ENCODE measurements around the gene TPMT. TPM values are rescaled to one million over a fixed set of nuclear protein-coding genes. Genes with fewer than 3 reads are reported as not detected.

Gene TPMT
- total RNA-seq, 1 donor from 2014 or later = 11.0 TPM

DNA sequence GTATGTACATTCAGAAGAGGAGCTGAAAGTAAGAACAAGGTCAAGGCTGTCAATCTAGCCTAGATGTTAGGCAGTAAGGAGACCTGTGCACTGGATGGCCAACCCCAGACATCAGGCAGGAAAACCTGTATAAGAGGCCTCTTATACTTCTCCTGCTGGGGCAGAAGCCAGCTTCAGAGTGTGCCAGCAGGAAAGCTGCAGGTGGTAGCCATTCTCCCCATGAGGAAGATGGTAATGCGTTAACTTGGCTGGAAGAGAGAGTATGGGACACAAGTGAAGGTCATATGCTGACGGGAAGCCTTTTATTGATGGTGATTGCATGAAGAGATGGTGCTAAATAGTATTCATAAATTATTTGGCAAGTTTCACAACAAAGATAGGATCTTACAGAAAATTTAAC, 53.0 kb downstream of the TPMT start:
- Histone ChIP-seq H3K9me3 (no peaks in the 10 kb centered on the region), H3K27ac (no peak overlapping the region), H3K36me3 (no peaks in the 10 kb centered on the region), H3K27me3 (no peaks in the 10 kb centered on the region), H3K4me3 (no peak overlapping the region), H3K4me1 (no peaks in the 10 kb centered on the region)
- no peak for DNase-seq (ENCODE audit: extremely low spot score in 2 of 2)
- intact Hi-C loops (cut with DNase I) = no loop called here
- TF ChIP-seq, protein P1, sequence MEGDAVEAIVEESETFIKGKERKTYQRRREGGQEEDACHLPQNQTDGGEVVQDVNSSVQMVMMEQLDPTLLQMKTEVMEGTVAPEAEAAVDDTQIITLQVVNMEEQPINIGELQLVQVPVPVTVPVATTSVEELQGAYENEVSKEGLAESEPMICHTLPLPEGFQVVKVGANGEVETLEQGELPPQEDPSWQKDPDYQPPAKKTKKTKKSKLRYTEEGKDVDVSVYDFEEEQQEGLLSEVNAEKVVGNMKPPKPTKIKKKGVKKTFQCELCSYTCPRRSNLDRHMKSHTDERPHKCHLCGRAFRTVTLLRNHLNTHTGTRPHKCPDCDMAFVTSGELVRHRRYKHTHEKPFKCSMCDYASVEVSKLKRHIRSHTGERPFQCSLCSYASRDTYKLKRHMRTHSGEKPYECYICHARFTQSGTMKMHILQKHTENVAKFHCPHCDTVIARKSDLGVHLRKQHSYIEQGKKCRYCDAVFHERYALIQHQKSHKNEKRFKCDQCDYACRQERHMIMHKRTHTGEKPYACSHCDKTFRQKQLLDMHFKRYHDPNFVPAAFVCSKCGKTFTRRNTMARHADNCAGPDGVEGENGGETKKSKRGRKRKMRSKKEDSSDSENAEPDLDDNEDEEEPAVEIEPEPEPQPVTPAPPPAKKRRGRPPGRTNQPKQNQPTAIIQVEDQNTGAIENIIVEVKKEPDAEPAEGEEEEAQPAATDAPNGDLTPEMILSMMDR (IDR thresholded peaks at IDR 0.05) = no peak
- TF ChIP-seq POLR2AphosphoS5 (IDR thresholded peaks at IDR 0.05; ENCODE audit: insufficient read depth in 1 of 2, low read depth in 1 of 2) = no peak
- TF ChIP-seq POLR2A (IDR thresholded peaks at IDR 0.05) = no peak

DNA sequence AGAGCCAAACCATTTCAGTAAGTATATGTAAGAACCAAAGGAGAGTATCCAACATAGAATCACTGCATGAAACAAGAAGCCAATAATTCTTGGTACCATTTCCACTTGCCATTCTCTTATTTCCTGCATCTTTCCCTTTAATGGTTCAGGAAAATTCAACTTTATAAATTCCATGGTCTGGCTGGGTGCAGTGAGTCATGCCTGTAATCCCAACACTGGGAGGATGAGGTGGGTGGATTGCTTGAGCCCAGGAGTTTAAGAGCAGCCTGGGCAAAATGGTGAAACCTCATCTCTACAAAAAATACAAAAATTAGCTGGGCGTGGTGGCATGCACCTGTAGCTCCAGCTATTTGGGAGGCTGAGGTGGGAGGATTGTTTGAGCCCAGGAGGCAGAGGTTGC, 53.6 kb downstream of the TPMT start:
- Histone ChIP-seq H3K4me3 (no peak overlapping the region), H3K4me1 (no peaks in the 10 kb centered on the region), H3K36me3 (no peaks in the 10 kb centered on the region), H3K27me3 (no peaks in the 10 kb centered on the region), H3K9me3 (no peaks in the 10 kb centered on the region), H3K27ac (no peak overlapping the region)
- no peak for DNase-seq (ENCODE audit: extremely low spot score in 2 of 2)
- intact Hi-C loops (cut with DNase I) = no loop called here
- no peak for TF ChIP-seq POLR2A (IDR thresholded peaks at IDR 0.05)
- TF ChIP-seq, protein P1 (IDR thresholded peaks at IDR 0.05) = no peak
- TF ChIP-seq POLR2AphosphoS5 (IDR thresholded peaks at IDR 0.05; ENCODE audit: insufficient read depth in 1 of 2, low read depth in 1 of 2) = no peak

DNA sequence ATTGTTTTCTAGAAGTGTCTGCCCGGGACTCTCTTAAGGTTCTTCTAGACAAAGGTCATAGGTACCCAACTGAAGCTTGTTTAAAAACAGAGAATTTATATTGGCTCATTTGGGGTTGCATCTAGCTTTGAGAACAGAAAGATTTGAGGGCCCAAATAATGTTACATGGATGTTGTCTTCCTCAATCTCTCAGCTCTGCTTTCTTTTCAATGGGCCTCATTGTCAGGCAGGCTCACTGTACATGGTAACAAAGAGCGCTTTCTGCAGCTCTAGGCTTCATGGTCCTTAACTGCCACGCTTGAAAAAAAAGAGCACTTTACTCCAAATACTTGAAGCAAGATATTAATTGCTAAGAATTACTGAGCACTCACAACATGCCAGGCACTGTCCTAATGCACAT, 54.6 kb downstream of the TPMT start:
- no peaks in the 10 kb centered on the region for H3K27me3 ChIP-seq
- intact Hi-C loops (cut with DNase I) = no loop called here
- H3K36me3 ChIP-seq = no peaks in the 10 kb centered on the region
- no peaks in the 10 kb centered on the region for H3K9me3 ChIP-seq
- no peak overlapping the region for H3K27ac ChIP-seq
- TF ChIP-seq, protein P1 (IDR thresholded peaks at IDR 0.05) = no peak
- TF ChIP-seq POLR2AphosphoS5 (IDR thresholded peaks at IDR 0.05; ENCODE audit: insufficient read depth in 1 of 2, low read depth in 1 of 2) (no peak), POLR2A (IDR thresholded peaks at IDR 0.05) (no peak)
- H3K4me1 ChIP-seq = no peaks in the 10 kb centered on the region
- DNase-seq (ENCODE audit: extremely low spot score in 2 of 2) = no peak
- no peak overlapping the region for H3K4me3 ChIP-seq

DNA sequence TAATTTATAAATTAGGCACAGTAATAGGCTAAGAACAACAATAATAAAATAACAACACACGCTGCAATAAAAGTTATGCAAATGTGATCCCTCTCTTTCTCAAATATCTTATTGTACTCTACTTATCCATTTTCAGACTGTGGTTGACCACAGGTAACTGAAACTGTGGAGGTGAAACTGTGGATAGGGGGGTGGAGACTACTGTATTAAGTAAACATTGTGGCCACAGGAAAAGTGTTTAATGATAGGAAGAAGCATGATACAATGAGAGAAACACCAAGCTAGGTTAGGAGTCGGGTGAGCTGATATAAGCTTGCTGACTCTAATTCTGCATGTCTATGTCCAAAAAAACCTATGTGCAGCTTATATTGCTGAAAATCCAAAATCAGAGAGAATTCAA, 55.4 kb downstream of the TPMT start:
- no peak for TF ChIP-seq POLR2A (IDR thresholded peaks at IDR 0.05)
- TF ChIP-seq, protein P1 (IDR thresholded peaks at IDR 0.05) = no peak
- TF ChIP-seq POLR2AphosphoS5 (IDR thresholded peaks at IDR 0.05; ENCODE audit: insufficient read depth in 1 of 2, low read depth in 1 of 2) = no peak
- no peak overlapping the region for H3K4me3 ChIP-seq
- H3K36me3 ChIP-seq = no peaks in the 10 kb centered on the region
- H3K9me3 ChIP-seq = no peaks in the 10 kb centered on the region
- H3K27ac ChIP-seq = no peak overlapping the region
- DNase-seq (ENCODE audit: extremely low spot score in 2 of 2) = no peak
- H3K4me1 ChIP-seq = no peaks in the 10 kb centered on the region
- intact Hi-C loops (cut with DNase I) = loop anchor here (5.0 kb wide), 1 partner anchor 1933 kb away; no protein-coding TSS in a partner anchor
- no peaks in the 10 kb centered on the region for H3K27me3 ChIP-seq

DNA sequence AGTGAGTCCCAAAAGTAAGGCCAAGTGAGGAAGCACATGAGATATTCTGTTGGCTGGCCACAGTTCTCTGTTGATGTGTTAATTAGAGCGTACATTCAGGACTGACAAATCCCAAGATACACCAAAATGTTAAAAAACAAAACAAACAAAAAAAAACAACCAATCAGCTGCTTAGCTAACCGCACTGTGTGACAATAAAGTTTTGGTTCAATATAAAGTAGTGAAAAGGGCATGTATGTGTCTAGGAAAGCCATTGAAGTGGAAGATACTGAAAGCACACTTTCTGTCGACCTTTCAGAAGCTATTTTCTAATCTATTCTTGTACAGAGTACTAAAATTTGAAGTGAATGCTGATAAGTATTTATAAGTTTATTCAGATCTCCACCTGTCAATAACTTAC, 58.5 kb downstream of the TPMT start:
- Histone ChIP-seq H3K9me3 (no peaks in the 10 kb centered on the region), H3K4me3 (no peak overlapping the region), H3K4me1 (no peaks in the 10 kb centered on the region), H3K27ac (no peak overlapping the region), H3K27me3 (no peaks in the 10 kb centered on the region), H3K36me3 (no peaks in the 10 kb centered on the region)
- TF ChIP-seq POLR2AphosphoS5 (IDR thresholded peaks at IDR 0.05; ENCODE audit: insufficient read depth in 1 of 2, low read depth in 1 of 2) = no peak
- TF ChIP-seq POLR2A (IDR thresholded peaks at IDR 0.05) = no peak
- TF ChIP-seq, protein P1 (IDR thresholded peaks at IDR 0.05) = no peak
- no peak for DNase-seq (ENCODE audit: extremely low spot score in 2 of 2)
- intact Hi-C loops (cut with DNase I) = loop anchor here (5.0 kb wide), 1 partner anchor 1936 kb away; no protein-coding TSS in a partner anchor

Measured in vagina (tissue), 2 donors.